K562 treated with DMSO at 1 percent for 4 hours (cell line): ENCODE data around the gene LHFPL6. TPM values are rescaled to one million over a fixed set of nuclear protein-coding genes. Genes with fewer than 3 reads are reported as not detected.

Experiments used
- total RNA-seq: library from RNA; unstranded; fragments of 300-600 nt; gene quantifications from 2 replicates; pipeline ENCODE4 v1.2.3, GENCODE V29; 2022; ENCODE audit not compliant: insufficient read depth

The LHFPL6 gene
- total RNA-seq: not detected in 2 replicates

GRCh38 chr13:39602614-39603366 lies at the start of gene LHFPL6:
TSS of gene LHFPL6 (minus strand) at chr13:39603193.

Other genes with a start within 250 kb of the LHFPL6 start
- 8.2 and 11.0 TPM in 2 replicates for gene COG6, start 52.5 kb upstream of the LHFPL6 start, total RNA-seq